Stomach (tissue), 9 donors: ENCODE measurements around the gene CRACR2A. TPM values are rescaled to one million over a fixed set of nuclear protein-coding genes. Genes with fewer than 3 reads are reported as not detected.

Experiments used
- DNase-seq, 2 donors: peaks; one replicate each; pipeline versions ENCODE4 v3.0.0 to v3.0.0-alpha.2; 2013 to 2019
- H3K27ac ChIP-seq, 5 donors: fragments of 200-600 bp in 4 of 5; sonication (generic) in 4 of 5; one replicate each; pipeline ENCODE4 v1.5.1; 2013 to 2019; ENCODE audit warnings: mild to moderate bottlenecking in 1 of 5, moderate library complexity in 1 of 5
- H3K27me3 ChIP-seq, 3 donors: fragments of 200-600 bp; sonication (generic); one replicate each; pipeline ENCODE4 v1.5.1; 2017 to 2019; ENCODE audit warnings: mixed run types in 1 of 3
- H3K36me3 ChIP-seq, 4 donors: fragments of 200-600 bp; sonication (generic); 1 replicate in 3 of 4; 2 replicates in 1 of 4; pipeline ENCODE4 v1.5.1; 2016 to 2019
- H3K4me1 ChIP-seq, 4 donors: fragments of 200-600 bp; sonication (generic); one replicate each; pipeline ENCODE4 v1.5.1; 2016 to 2019
- H3K4me3 ChIP-seq, 4 donors: fragments of 200-600 bp; sonication (generic) in 3 of 4; one replicate each; pipeline ENCODE4 v1.5.1; 2016 to 2019; ENCODE audit warnings: mild to moderate bottlenecking in 1 of 4
- H3K9me3 ChIP-seq, 4 donors: fragments of 200-600 bp; sonication (generic); one replicate each; pipeline ENCODE4 v1.5.1; 2016 to 2019
- CTCF ChIP-seq, 7 experiments: fragments of 450-650 bp in 4 of 7; fragments of 200-600 bp in 3 of 7; sonication (generic) in 3 of 7; IDR thresholded peaks; one replicate each; pipeline ENCODE4 v1.5.1; 2016 to 2019; ENCODE audit warnings: antibody characterized with exemption in 7 of 7, control low read depth in 2 of 7, mild to moderate bottlenecking in 1 of 7
- EP300 ChIP-seq: sonication (generic); formaldehyde crosslinking; IDR thresholded peaks from one replicate; pipeline ENCODE4 v1.6.1; 2017; ENCODE audit warnings: antibody characterized with exemption
- POLR2A ChIP-seq, 4 donors: fragments of 450-650 bp; IDR thresholded peaks; one replicate each; pipeline ENCODE4 v1.6.1; 2016; ENCODE audit warnings: antibody characterized with exemption in 4 of 4, control low read depth in 2 of 4, mild to moderate bottlenecking in 1 of 4, moderate library complexity in 1 of 4
- POLR2AphosphoS5 ChIP-seq, 3 donors: sonication (generic); formaldehyde crosslinking; IDR thresholded peaks; one replicate each; pipeline ENCODE4 v1.6.1; 2016; ENCODE audit warnings: antibody characterized with exemption in 3 of 3
- WGBS, 5 donors: extraction: QIAGEN DNeasy Blood & Tissue Kit in 3 of 5; methylation state at CpG; one replicate each; pipeline versions ENCODE4 v1.1.5 to v1.1.7; 2013 to 2018; 5-methylcytosine and 5-hydroxymethylcytosine counted together
- intact Hi-C: fragments of 100-400 bp; cut with DNase I; formaldehyde crosslinking; loops from one replicate; pipeline ENCODE4 v1.15.1; 2023; ENCODE audit warnings: low total_unique reads
- polyA plus RNA-seq, 3 donors: library from polyadenylated mRNA; stranded (reverse); fragments of 200-250 nt; gene quantifications; one replicate each; pipeline ENCODE4 v1.2.3, GENCODE V29; 2013
- total RNA-seq, 5 donors: library from RNA; depleted of rRNA; stranded (reverse); fragments of >200 nt; gene quantifications; one replicate each; pipeline versions ENCODE4 v1.1.0 to v1.2.3, GENCODE V29; 2014 to 2016
- donor health status: healthy with polysubstance abuse.
- donor health status: Bipolar disorder and iron deficiency.
- donor health status: healthy.

The CRACR2A gene
- total and polyA plus RNA-seq, 8 donors, result 0.15 to 66.6 (median 3.1) TPM

- Histone ChIP-seq H3K9me3 (peaks cover 0 to 5% (median 0%) of the 10 kb centered on the region in 4 donors), H3K4me3 (no peak overlapping the region), H3K27ac (no peak overlapping the region), H3K36me3 (peaks cover 0 to 4% (median under 1%) of the 10 kb centered on the region in 4 donors), H3K27me3 (no peaks in the 10 kb centered on the region), H3K4me1 (peaks cover 0 to 3% (median 0%) of the 10 kb centered on the region in 4 donors)
- no peak for TF ChIP-seq POLR2AphosphoS5 (IDR thresholded peaks at IDR 0.05)
- no peak for TF ChIP-seq EP300
- no peak for TF ChIP-seq POLR2A (IDR thresholded peaks at IDR 0.05)
- no peak for TF ChIP-seq CTCF (IDR thresholded peaks at IDR 0.05)
- 88 to 94% (median 89%) methylated on average over 10 of the region's 10 CpGs for WGBS, 5 donors
- DNase-seq, result no peak
- intact Hi-C loops, result no loop called here
These were observed 39.8 kb upstream of the CRACR2A start for GRCh38 chr12:3792623-3793288.

GRCh38 chr12:3791256-3791874 is 38.5 kb upstream of the CRACR2A start:
- H3K4me1 ChIP-seq, result peaks cover 0 to 3% (median 0%) of the 10 kb centered on the region in 4 donors
- intact Hi-C loops, result no loop called here
- H3K36me3 ChIP-seq, result no peaks in the 10 kb centered on the region
- H3K4me3 ChIP-seq, result no peak overlapping the region
- H3K27ac ChIP-seq, result no peak overlapping the region
- peaks cover 0 to 5% (median 0%) of the 10 kb centered on the region in 4 donors for H3K9me3 ChIP-seq
- WGBS, 5 donors, result 70 to 89% (median 85%) methylated on average over 5 of the region's 5 CpGs
- H3K27me3 ChIP-seq, result no peaks in the 10 kb centered on the region
- no peak for DNase-seq
- TF ChIP-seq POLR2AphosphoS5 (IDR thresholded peaks at IDR 0.05), result no peak
- TF ChIP-seq EP300, result no peak
- TF ChIP-seq POLR2A (IDR thresholded peaks at IDR 0.05), result no peak
- TF ChIP-seq CTCF (IDR thresholded peaks at IDR 0.05), result no peak

- no peaks in the 10 kb centered on the region for H3K36me3 ChIP-seq
- intact Hi-C loops, result no loop called here
- no peak for TF ChIP-seq EP300
- 87 to 91% (median 90%) methylated on average over 2 of the region's 2 CpGs for WGBS, 5 donors
- H3K4me3 ChIP-seq, result no peak overlapping the region
- H3K27ac ChIP-seq, result no peak overlapping the region
- H3K9me3 ChIP-seq, result peaks cover 0 to 5% (median 0%) of the 10 kb centered on the region in 4 donors
- no peaks in the 10 kb centered on the region for H3K27me3 ChIP-seq
- no peak for DNase-seq
- H3K4me1 ChIP-seq, result peaks cover 0 to 3% (median 0%) of the 10 kb centered on the region in 4 donors
These were observed 37.7 kb upstream of the CRACR2A start for GRCh38 chr12:3790642-3791041.

GRCh38 chr12:3789838-3790237 is 36.9 kb upstream of the CRACR2A start:
- Histone ChIP-seq H3K27ac (no peak overlapping the region), H3K27me3 (no peaks in the 10 kb centered on the region), H3K4me3 (no peak overlapping the region), H3K9me3 (peaks cover 0 to 5% (median 0%) of the 10 kb centered on the region in 4 donors), H3K4me1 (no peaks in the 10 kb centered on the region), H3K36me3 (no peaks in the 10 kb centered on the region)
- DNase-seq, result no peak
- WGBS, 5 donors, result 75 to 100% (median 91%) methylated on average over 1 of the region's 1 CpG
- intact Hi-C loops, result no loop called here
- TF ChIP-seq POLR2A (IDR thresholded peaks at IDR 0.05), result no peak
- no peak for TF ChIP-seq EP300
- TF ChIP-seq POLR2AphosphoS5 (IDR thresholded peaks at IDR 0.05), result no peak
- no peak for TF ChIP-seq CTCF (IDR thresholded peaks at IDR 0.05)
